Esophagus (tissue), 2 donors: ENCODE data around the gene BGN. TPM values are rescaled to one million over a fixed set of nuclear protein-coding genes. Genes with fewer than 3 reads are reported as not detected.

Experiments used
- H3K27ac ChIP-seq, 2 donors: one replicate each; pipeline ENCODE4 v1.5.1; 2013; ENCODE audit warnings: low read depth in 2 of 2, mild to moderate bottlenecking in 2 of 2, inconsistent platforms in 1 of 2, low read length in 1 of 2, moderate library complexity in 1 of 2
- H3K27me3 ChIP-seq, 2 donors: one replicate each; pipeline ENCODE4 v1.6.1; 2013; ENCODE audit warnings: low read length in 2 of 2, control low read depth in 1 of 2, mild to moderate bottlenecking in 1 of 2; ENCODE audit not compliant: insufficient read depth in 2 of 2, control insufficient read depth in 1 of 2
- H3K36me3 ChIP-seq, 2 donors: one replicate each; pipeline ENCODE4 v1.6.1; 2013; ENCODE audit warnings: low read length in 1 of 2; ENCODE audit not compliant: control insufficient read depth in 2 of 2, insufficient read depth in 2 of 2
- H3K4me1 ChIP-seq, 2 donors: one replicate each; pipeline ENCODE4 v1.6.1; 2013; ENCODE audit warnings: low read length in 1 of 2; ENCODE audit not compliant: control insufficient read depth in 2 of 2, insufficient read depth in 2 of 2
- H3K4me3 ChIP-seq, 2 donors: one replicate each; pipeline ENCODE4 v1.5.1; 2013; ENCODE audit warnings: low read length in 2 of 2, mild to moderate bottlenecking in 2 of 2, low read depth in 1 of 2, moderate library complexity in 1 of 2
- H3K9me3 ChIP-seq, 2 donors: one replicate each; pipeline ENCODE4 v1.6.1; 2013; ENCODE audit warnings: mild to moderate bottlenecking in 2 of 2, low read depth in 1 of 2, low read length in 1 of 2, moderate library complexity in 1 of 2; ENCODE audit not compliant: control insufficient read depth in 2 of 2, insufficient read depth in 1 of 2
- WGBS, 2 donors: extraction: QIAGEN DNeasy Blood & Tissue Kit; methylation state at CpG; one replicate each; pipeline ENCODE4 v1.1.7; 2013; 5-methylcytosine and 5-hydroxymethylcytosine counted together
- polyA plus RNA-seq, 2 donors: library from polyadenylated mRNA; stranded (reverse); fragments of 200-250 nt; gene quantifications; one replicate each; pipeline ENCODE4 v1.2.3, GENCODE V29; 2013
- donor health status: healthy with polysubstance abuse.
- donor health status: Bipolar disorder and iron deficiency.

BGN gene
- polyA plus RNA-seq, 2 donors, result 11.6 to 13.4 TPM

DNA sequence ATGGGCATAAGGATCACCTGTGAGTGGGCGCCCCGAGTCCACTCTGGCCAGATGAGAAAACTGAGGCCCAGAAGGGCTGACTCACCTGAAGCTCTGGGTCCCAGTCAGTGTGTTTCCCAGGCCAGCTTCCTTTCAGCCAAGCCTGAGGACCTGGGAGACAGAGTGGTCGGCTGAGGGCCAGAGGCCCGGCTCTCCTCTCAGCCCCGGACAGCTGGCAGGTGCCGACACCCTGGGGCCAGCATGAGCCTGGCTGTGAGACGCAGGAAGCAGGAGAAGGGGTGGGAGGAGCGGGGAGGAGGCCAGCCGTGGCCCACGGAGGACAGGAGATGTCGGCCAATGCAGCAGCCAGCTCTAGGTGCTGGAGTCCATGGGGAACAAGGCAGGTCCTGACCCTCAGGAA is 51.6 kb downstream of the BGN start:
- Histone ChIP-seq H3K27ac (no peak overlapping the region), H3K9me3 (no peaks in the 10 kb centered on the region), H3K4me1 (no peaks in the 10 kb centered on the region), H3K27me3 (no peaks in the 10 kb centered on the region), H3K36me3 (no peaks in the 10 kb centered on the region), H3K4me3 (no peak overlapping the region)
- 77 to 81% methylated on average over 11 of the region's 11 CpGs for WGBS, 2 donors

DNA sequence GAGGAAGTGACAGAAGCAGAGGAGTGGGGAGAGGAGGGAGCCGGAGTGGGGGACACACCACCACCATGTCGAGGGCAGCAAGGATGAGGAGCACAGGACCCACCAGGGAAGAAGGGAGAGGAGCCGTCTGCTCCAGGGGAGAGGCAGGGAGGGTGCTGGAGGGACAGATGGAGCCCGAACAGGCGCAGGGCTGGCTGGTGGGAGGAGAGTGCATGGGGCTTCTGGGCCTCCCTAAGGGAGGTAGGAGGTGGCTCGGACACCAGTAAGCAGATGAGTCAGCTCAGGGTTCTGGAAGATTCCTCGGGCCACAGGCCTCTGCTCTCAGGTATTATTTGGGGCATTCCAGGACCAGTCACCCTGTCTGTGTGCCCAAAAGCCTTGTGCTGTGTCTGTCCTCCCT is 52.4 kb downstream of the BGN start:
- Histone ChIP-seq H3K4me1 (no peaks in the 10 kb centered on the region), H3K27ac (no peak overlapping the region), H3K36me3 (no peaks in the 10 kb centered on the region), H3K4me3 (no peak overlapping the region), H3K27me3 (no peaks in the 10 kb centered on the region), H3K9me3 (peaks cover 0 to 3% of the 10 kb centered on the region in 2 donors)
- 65 to 67% methylated on average over 7 of the region's 7 CpGs for WGBS, 2 donors

DNA sequence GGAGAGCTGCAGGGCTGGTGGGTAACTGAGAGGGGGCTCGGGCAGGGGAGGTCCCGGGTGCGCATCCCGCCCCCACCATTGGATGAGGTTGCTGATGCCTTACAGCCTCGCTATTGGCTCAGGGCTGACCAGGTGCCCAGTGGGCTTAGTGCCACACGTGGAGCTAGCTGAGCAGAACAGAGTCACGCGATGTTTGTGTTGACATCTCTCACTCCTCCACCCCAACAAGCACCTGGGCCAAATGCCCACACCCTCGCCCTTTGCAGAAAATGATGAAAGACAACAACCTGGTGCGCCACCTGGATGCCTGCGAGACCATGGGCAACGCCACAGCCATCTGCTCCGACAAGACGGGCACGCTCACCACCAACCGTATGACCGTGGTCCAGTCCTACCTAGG is 54.5 kb downstream of the BGN start:
- H3K36me3 ChIP-seq, result no peaks in the 10 kb centered on the region
- H3K27ac ChIP-seq, result no peak overlapping the region
- WGBS, 2 donors, result 78 to 86% methylated on average over 16 to 17 of the region's 17 CpGs
- H3K9me3 ChIP-seq, result peaks cover 0 to 3% of the 10 kb centered on the region in 2 donors
- no peaks in the 10 kb centered on the region for H3K27me3 ChIP-seq
- H3K4me3 ChIP-seq, result no peak overlapping the region
- H3K4me1 ChIP-seq, result no peaks in the 10 kb centered on the region

DNA sequence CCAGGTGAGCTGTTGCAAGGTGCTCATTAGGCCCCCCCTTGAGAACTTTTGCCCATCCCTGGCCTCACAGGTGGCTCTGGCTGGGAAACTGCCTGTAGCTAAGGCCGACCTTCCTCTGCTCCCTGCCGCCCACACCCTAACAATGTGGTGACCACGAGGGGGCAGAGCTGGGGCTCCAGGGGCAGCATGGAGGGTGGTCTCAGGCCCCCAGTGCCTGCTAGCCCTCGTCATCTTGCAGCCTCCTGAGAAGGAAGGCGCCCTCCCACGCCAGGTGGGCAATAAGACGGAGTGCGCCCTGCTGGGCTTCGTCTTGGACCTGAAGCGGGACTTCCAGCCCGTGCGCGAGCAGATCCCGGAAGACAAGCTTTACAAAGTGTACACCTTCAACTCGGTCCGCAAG is 55.0 kb downstream of the BGN start:
- peaks cover 0 to 3% of the 10 kb centered on the region in 2 donors for H3K9me3 ChIP-seq
- no peak overlapping the region for H3K27ac ChIP-seq
- no peaks in the 10 kb centered on the region for H3K36me3 ChIP-seq
- H3K27me3 ChIP-seq, result no peaks in the 10 kb centered on the region
- H3K4me3 ChIP-seq, result no peak overlapping the region
- no peaks in the 10 kb centered on the region for H3K4me1 ChIP-seq
- WGBS, 2 donors, result 77 to 81% methylated on average over 16 of the region's 16 CpGs

DNA sequence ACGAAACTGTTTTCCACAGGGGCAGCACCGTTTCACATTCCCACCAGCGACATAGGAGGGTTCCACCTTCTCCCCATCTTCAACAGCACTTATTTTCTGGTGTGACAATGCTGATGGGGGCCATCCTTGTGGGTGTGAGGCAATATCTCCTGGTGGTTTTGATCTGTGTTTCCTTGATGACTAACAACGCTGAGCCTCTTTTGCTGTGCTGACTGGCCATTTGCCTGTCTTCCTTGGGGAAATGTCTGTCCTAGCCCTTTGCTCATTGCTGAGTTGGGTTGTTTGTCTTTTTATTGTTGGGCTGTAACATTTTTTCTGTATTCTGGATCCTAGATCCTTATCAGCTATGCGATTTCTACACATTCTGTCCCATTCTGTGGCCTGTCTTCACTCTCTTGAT is 56.4 kb downstream of the BGN start:
- 81 to 83% methylated on average over 5 of the region's 5 CpGs for WGBS, 2 donors
- Histone ChIP-seq H3K27ac (no peak overlapping the region), H3K27me3 (no peaks in the 10 kb centered on the region), H3K4me1 (no peaks in the 10 kb centered on the region), H3K36me3 (no peaks in the 10 kb centered on the region), H3K4me3 (no peak overlapping the region), H3K9me3 (peaks cover 0 to 3% of the 10 kb centered on the region in 2 donors)

DNA sequence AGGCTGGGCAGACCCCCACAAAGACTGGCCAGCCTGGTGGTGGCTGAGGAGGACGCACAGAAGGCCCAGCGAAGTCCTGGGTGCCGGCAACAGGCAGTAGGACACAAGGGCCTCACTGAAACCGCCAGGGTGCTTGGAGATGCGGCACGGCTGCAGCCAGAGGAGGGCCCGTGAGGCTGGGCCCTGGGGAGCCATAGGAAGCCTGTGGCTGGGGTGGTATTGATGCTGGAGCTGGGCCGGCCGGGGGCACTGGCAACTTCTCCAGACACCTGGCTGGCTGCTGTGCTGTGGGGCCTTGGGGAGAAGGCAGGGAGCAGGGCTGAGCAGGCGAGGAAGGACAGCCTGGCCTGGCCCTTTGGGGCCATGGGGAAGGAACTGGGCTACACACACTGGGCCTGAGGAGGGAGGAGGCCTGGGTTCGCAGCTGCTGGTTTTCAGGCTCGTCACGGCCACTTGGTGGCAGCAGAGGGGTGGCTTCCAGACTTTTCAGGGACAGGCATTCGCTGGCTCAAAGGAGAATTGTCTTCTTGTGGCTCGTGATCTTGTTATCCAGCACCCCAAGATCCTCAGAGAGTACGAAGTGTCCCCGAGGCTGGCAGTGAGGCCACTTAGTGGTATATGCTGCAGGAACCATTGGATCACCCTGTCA is 59.9 kb downstream of the BGN start:
- H3K27me3 ChIP-seq, result no peaks in the 10 kb centered on the region
- H3K27ac ChIP-seq, result no peak overlapping the region
- H3K9me3 ChIP-seq, result peaks cover 0 to 3% of the 10 kb centered on the region in 2 donors
- no peak overlapping the region for H3K4me3 ChIP-seq
- 42 to 44% methylated on average over 17 of the region's 17 CpGs for WGBS, 2 donors
- no peaks in the 10 kb centered on the region for H3K4me1 ChIP-seq
- no peaks in the 10 kb centered on the region for H3K36me3 ChIP-seq

DNA sequence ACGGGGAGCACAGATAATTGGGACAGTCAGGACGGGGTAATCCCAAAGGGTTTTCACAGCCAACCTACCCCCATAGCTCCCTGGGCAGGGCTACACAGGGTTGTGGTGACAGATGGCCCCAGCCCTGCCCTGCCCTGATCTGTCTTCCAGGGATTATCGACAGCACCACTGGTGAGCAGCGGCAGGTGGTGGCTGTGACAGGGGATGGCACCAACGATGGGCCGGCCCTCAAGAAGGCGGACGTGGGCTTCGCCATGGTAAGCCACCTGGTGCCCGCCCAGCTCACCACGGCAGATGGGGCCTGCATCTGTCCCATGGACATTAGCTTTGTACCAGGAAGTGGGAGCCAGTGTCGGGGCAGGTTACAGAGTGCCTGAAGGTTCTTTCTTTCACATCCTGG is 62.0 kb downstream of the BGN start:
- Histone ChIP-seq H3K9me3 (peaks cover 0 to 2% of the 10 kb centered on the region in 2 donors), H3K4me3 (no peak overlapping the region), H3K36me3 (no peaks in the 10 kb centered on the region), H3K27ac (no peak overlapping the region), H3K27me3 (no peaks in the 10 kb centered on the region), H3K4me1 (no peaks in the 10 kb centered on the region)
- WGBS, 2 donors, result 87 to 91% methylated on average over 12 of the region's 12 CpGs

DNA sequence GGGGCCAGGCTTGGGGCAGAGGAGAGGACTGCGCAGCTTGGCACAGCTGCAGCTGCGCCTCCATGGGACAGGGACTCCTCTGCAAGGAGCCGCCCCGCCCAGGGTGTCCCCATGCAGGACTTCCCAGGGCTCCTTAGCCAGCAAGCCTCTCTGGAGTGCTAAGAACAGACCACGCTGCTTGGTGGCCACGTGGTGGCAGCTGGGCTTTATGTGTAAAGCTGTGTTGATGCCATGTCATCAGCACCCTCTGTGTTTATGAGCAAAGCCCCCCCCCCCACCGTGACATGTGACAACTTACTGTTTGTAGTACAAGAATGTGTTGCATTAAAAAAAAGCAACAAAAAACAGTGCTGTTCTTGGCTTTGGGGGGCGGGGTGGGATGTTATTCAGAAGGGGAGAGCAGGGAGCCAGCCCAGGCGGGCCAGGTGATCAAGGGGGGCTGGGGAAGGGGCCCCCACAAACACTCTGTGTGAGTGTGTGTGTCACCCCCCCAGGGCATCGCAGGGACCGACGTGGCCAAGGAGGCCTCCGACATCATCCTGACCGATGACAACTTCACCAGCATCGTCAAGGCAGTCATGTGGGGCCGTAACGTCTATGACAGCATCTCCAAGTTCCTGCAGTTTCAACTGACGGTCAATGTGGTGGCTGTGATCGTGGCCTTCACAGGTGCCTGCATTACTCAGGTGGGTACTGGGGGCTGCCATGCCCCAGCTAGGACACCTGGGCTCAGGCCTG is 63.0 kb downstream of the BGN start:
- no peak overlapping the region for H3K4me3 ChIP-seq
- no peaks in the 10 kb centered on the region for H3K36me3 ChIP-seq
- no peaks in the 10 kb centered on the region for H3K27me3 ChIP-seq
- no peak overlapping the region for H3K27ac ChIP-seq
- H3K9me3 ChIP-seq, result no peaks in the 10 kb centered on the region
- 78 to 80% methylated on average over 19 of the region's 19 CpGs for WGBS, 2 donors
- no peaks in the 10 kb centered on the region for H3K4me1 ChIP-seq
